WTC11 (cell line): ENCODE measurements around the gene NFATC2. TPM values are rescaled to one million over a fixed set of nuclear protein-coding genes. Genes with fewer than 3 reads are reported as not detected.

Experiments used
- ATAC-seq: fragments of 200-7000 bp; cut with Tn5 transposase; 2 replicates; pipeline ENCODE4 v1.10.0; 2021; ENCODE audit warnings: mild to moderate bottlenecking, moderate library complexity
- CTCF ChIA-PET: fragments of 300-600 bp; sonication (Branson Sonifier 250); formaldehyde crosslinking; loops from one replicate; lab custom pipeline; 2021; ENCODE audit warnings: antibody characterized with exemption; lab: Charles Lee
- POLR2A ChIA-PET: fragments of 350-600 bp; sonication (Branson Sonifier 250); formaldehyde crosslinking; loops from one replicate; lab custom pipeline; 2021; ENCODE audit warnings: antibody characterized with exemption; lab: Charles Lee
- DNase-seq: peaks from one replicate; pipeline ENCODE4 v3.0.0; 2021; ENCODE audit warnings: low spot score
- H3K27ac Mint-ChIP-seq: 2 replicates; pipeline ENCODE4 v1.8.0; 2021; ENCODE audit warnings: mixed read lengths
- H3K27me3 Mint-ChIP-seq: 2 replicates; pipeline ENCODE4 v1.8.0; 2021; ENCODE audit warnings: low read depth, mild to moderate bottlenecking, moderate library complexity, mixed read lengths
- H3K36me3 Mint-ChIP-seq: 2 replicates; pipeline ENCODE4 v1.8.0; 2021; ENCODE audit warnings: mixed read lengths
- H3K4me1 Mint-ChIP-seq: 2 replicates; pipeline ENCODE4 v1.8.0; 2022; ENCODE audit warnings: mixed read lengths
- H3K4me3 Mint-ChIP-seq: 2 replicates; pipeline ENCODE4 v1.8.0; 2021; ENCODE audit warnings: mild to moderate bottlenecking, moderate library complexity, mixed read lengths
- H3K9me3 Mint-ChIP-seq: 2 replicates; pipeline ENCODE4 v1.8.0; 2021; ENCODE audit warnings: mixed read lengths
- ATF6 ChIP-seq: sonication (generic); formaldehyde crosslinking; IDR thresholded peaks from 2 replicates; pipeline ENCODE4 v1.8.1; 2023; ENCODE audit warnings: mild to moderate bottlenecking, missing genetic modification reagents
- CBFB ChIP-seq: sonication (generic); formaldehyde crosslinking; IDR thresholded peaks from 2 replicates; pipeline ENCODE4 v1.8.1; 2022; ENCODE audit warnings: mild to moderate bottlenecking, low read depth, missing genetic modification reagents
- CREB1 ChIP-seq: sonication (generic); formaldehyde crosslinking; IDR thresholded peaks from 2 replicates; pipeline ENCODE4 v1.8.0; 2023; ENCODE audit warnings: mild to moderate bottlenecking, missing genetic modification reagents
- ETV6 ChIP-seq: sonication (generic); formaldehyde crosslinking; IDR thresholded peaks from 2 replicates; pipeline ENCODE4 v1.8.1; 2022; ENCODE audit warnings: mild to moderate bottlenecking, missing genetic modification reagents
- FOXP1 ChIP-seq: sonication (generic); formaldehyde crosslinking; IDR thresholded peaks from 2 replicates; pipeline ENCODE4 v1.8.0; 2022; ENCODE audit warnings: missing genetic modification reagents, mild to moderate bottlenecking, moderate library complexity, borderline replicate concordance
- GTF2I ChIP-seq: fragments of 250-450 bp; sonication (Bioruptor Pico); conservative IDR thresholded peaks from 2 replicates; pipeline ENCODE4 v1.4.0; 2021; ENCODE audit warnings: mild to moderate bottlenecking
- IRF2 ChIP-seq: sonication (generic); formaldehyde crosslinking; IDR thresholded peaks from 2 replicates; pipeline ENCODE4 v1.8.0; 2022; ENCODE audit warnings: low read depth, missing genetic modification reagents, borderline replicate concordance
- KAT7 ChIP-seq: sonication (generic); formaldehyde crosslinking; IDR thresholded peaks from 2 replicates; pipeline ENCODE4 v1.8.1; 2023; ENCODE audit warnings: missing genetic modification reagents, mild to moderate bottlenecking, borderline replicate concordance
- MXD4 ChIP-seq: fragments of 250-450 bp; sonication (Bioruptor Pico); IDR thresholded peaks from 2 replicates; pipeline ENCODE4 v1.8.0; 2021; ENCODE audit warnings: mild to moderate bottlenecking, moderate library complexity, borderline replicate concordance
- MYBL2 ChIP-seq: sonication (generic); formaldehyde crosslinking; IDR thresholded peaks from 2 replicates; pipeline ENCODE4 v1.8.1; 2023; ENCODE audit warnings: mild to moderate bottlenecking, moderate library complexity, missing genetic modification reagents
- NFE2L1 ChIP-seq: sonication (generic); formaldehyde crosslinking; IDR thresholded peaks from 2 replicates; pipeline ENCODE4 v1.8.1; 2023; ENCODE audit warnings: missing genetic modification reagents
- PRRX2 ChIP-seq: fragments of 250-450 bp; sonication (Bioruptor Pico); IDR thresholded peaks from 2 replicates; pipeline ENCODE4 v1.8.0; 2021; ENCODE audit warnings: mild to moderate bottlenecking
- RORB ChIP-seq: fragments of 250-450 bp; sonication (Bioruptor Pico); IDR thresholded peaks from 2 replicates; pipeline ENCODE4 v1.9.0; 2021; ENCODE audit warnings: mild to moderate bottlenecking
- SMAD4 ChIP-seq: sonication (generic); formaldehyde crosslinking; IDR thresholded peaks from 2 replicates; pipeline ENCODE4 v1.8.0; 2022; ENCODE audit warnings: mild to moderate bottlenecking, missing genetic modification reagents
- TEAD1 ChIP-seq: sonication (generic); formaldehyde crosslinking; IDR thresholded peaks from 2 replicates; pipeline ENCODE4 v1.8.0; 2022; ENCODE audit warnings: mild to moderate bottlenecking, missing genetic modification reagents
- ZBTB21 ChIP-seq: sonication (generic); formaldehyde crosslinking; IDR thresholded peaks from 2 replicates; pipeline ENCODE4 v1.8.1; 2023; ENCODE audit warnings: mild to moderate bottlenecking, missing genetic modification reagents, borderline replicate concordance
- ZBTB43 ChIP-seq: sonication (generic); formaldehyde crosslinking; IDR thresholded peaks from 2 replicates; pipeline ENCODE4 v1.8.1; 2023; ENCODE audit warnings: mild to moderate bottlenecking, missing genetic modification reagents
- ZNF138 ChIP-seq: sonication (generic); formaldehyde crosslinking; conservative IDR thresholded peaks from 2 replicates; pipeline ENCODE4 v1.8.1; 2022; ENCODE audit warnings: mild to moderate bottlenecking, moderate library complexity, missing genetic modification reagents
- ZNF232 ChIP-seq: sonication (generic); formaldehyde crosslinking; IDR thresholded peaks from 2 replicates; pipeline ENCODE4 v1.8.0; 2022; ENCODE audit warnings: mild to moderate bottlenecking, missing genetic modification reagents
- ZNF396 ChIP-seq: fragments of 250-450 bp; sonication (Bioruptor Pico); IDR thresholded peaks from 2 replicates; pipeline ENCODE4 v1.8.0; 2021; ENCODE audit warnings: mild to moderate bottlenecking, moderate library complexity, borderline replicate concordance
- ZNF671 ChIP-seq: fragments of 250-450 bp; sonication (Bioruptor Pico); IDR thresholded peaks from 2 replicates; pipeline ENCODE4 v1.8.0; 2021; ENCODE audit warnings: mild to moderate bottlenecking
- total RNA-seq: library from RNA; stranded (reverse); gene quantifications from 3 replicates; pipeline ENCODE4 v1.2.3, GENCODE V29; 2021
- TF ChIP-seq, protein P1 (sequence below): sonication (generic); formaldehyde crosslinking; IDR thresholded peaks from 2 replicates; pipeline ENCODE4 v1.8.0; 2022; ENCODE audit warnings: mild to moderate bottlenecking, missing genetic modification reagents
- TF ChIP-seq, protein P2 (sequence below): fragments of 250-450 bp; sonication (Bioruptor Pico); conservative IDR thresholded peaks from 2 replicates; pipeline ENCODE4 v1.9.0; 2021; ENCODE audit warnings: mild to moderate bottlenecking
- TF ChIP-seq, protein P3 (sequence below): fragments of 250-450 bp; sonication (Bioruptor Pico); IDR thresholded peaks from 2 replicates; pipeline ENCODE4 v1.9.0; 2021; ENCODE audit warnings: moderate library complexity, mild to moderate bottlenecking, inconsistent platforms, borderline replicate concordance
- TF ChIP-seq, protein P4 (sequence below): sonication (generic); formaldehyde crosslinking; IDR thresholded peaks from 2 replicates; pipeline ENCODE4 v1.8.0; 2022; ENCODE audit warnings: mild to moderate bottlenecking, missing genetic modification reagents

The NFATC2 gene
- total RNA-seq, 1 experiment from 2014 or later = 1.7 TPM

DNA sequence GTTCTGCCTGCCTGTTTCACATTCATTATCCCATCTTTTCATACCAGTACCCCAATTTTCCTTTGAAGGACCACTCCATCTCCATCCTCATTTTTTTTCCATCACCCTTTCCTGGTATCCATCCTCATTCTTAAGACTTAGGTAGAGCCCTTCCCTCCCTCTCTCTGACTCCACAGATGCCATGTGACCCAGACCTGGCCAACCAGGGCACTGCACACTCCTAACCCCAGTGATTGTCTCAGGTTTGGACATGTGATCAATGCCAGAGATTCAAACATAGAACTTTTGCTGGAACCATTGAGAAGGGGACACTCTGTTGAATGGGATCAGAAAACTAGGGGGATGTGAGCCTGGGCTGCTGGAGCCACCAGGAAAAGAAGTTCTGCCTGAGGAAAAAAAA is 39.1 kb upstream of the NFATC2 start:
- Mint-ChIP-seq H3K9me3 (peaks cover 6% of the 10 kb centered on the region), H3K4me3 (no peak overlapping the region), H3K36me3 (no peaks in the 10 kb centered on the region), H3K27me3 (peaks cover 6% of the 10 kb centered on the region; the same call in 1 of the 2 replicates), H3K27ac (no peak overlapping the region), H3K4me1 (no peaks in the 10 kb centered on the region)
- ChIA-PET CTCF (no interaction called here), POLR2A (no interaction called here)
- ATAC-seq = no peak
- DNase-seq = no peak
- TF ChIP-seq ZBTB43 (CRISPR knock-in tag) = no peak
- TF ChIP-seq MXD4 = no peak
- TF ChIP-seq RORB = no peak
- TF ChIP-seq TEAD1 (CRISPR knock-in tag) = no peak
- TF ChIP-seq, protein P1, sequence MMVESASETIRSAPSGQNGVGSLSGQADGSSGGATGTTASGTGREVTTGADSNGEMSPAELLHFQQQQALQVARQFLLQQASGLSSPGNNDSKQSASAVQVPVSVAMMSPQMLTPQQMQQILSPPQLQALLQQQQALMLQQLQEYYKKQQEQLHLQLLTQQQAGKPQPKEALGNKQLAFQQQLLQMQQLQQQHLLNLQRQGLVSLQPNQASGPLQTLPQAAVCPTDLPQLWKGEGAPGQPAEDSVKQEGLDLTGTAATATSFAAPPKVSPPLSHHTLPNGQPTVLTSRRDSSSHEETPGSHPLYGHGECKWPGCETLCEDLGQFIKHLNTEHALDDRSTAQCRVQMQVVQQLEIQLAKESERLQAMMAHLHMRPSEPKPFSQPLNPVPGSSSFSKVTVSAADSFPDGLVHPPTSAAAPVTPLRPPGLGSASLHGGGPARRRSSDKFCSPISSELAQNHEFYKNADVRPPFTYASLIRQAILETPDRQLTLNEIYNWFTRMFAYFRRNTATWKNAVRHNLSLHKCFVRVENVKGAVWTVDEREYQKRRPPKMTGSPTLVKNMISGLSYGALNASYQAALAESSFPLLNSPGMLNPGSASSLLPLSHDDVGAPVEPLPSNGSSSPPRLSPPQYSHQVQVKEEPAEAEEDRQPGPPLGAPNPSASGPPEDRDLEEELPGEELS (CRISPR knock-in tag) = no peak
- TF ChIP-seq, protein P2, sequence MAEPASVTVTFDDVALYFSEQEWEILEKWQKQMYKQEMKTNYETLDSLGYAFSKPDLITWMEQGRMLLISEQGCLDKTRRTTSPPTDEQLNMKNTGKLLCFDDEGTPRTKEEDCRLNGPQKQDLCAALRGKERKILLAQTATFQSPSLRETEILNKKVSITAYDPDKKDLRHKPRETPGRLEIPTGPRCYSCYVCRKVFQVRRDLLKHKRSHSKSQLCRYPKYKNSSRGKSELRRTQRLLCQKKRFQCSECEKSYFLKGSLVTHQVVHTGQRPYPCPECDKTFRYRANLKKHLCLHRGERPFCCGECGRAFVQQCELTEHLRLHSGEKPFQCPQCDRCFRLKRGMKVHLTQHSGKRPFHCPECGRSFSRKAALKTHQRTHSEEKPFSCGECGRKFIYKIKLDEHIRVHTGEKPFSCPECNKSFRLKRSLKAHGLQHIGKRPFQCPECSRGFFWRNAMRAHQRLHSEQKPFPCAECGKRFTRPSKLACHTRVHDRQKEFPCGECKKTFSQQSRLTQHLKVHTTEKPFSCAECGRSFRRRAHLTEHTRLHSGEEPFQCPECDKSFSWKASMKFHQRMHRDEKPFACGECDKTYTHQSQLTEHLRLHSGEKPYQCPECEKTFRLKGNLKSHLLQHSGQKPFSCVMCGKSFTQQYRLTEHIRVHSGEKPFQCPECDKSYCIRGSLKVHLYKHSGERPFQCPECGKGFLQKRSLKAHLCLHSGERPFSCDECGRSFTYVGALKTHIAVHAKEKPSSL (CRISPR knock-in tag) = no peak

- ChIA-PET POLR2A (no interaction called here), CTCF (interaction anchor here (1.0 to 1.4 kb wide), 3 partner anchors 16 to 193 kb away, joined by 3 to 4 read pairs (median 3); no protein-coding TSS in a partner anchor)
- no peak overlapping the region for H3K4me3 Mint-ChIP-seq
- no peaks in the 10 kb centered on the region for H3K36me3 Mint-ChIP-seq
- DNase-seq (no peak), ATAC-seq (no peak)
- no peak overlapping the region for H3K27ac Mint-ChIP-seq
- no peaks in the 10 kb centered on the region for H3K4me1 Mint-ChIP-seq
- peaks cover 6% of the 10 kb centered on the region; the same call in 1 of the 2 replicates for H3K27me3 Mint-ChIP-seq
- H3K9me3 Mint-ChIP-seq = peaks cover 13% of the 10 kb centered on the region
- TF ChIP-seq, protein P3, sequence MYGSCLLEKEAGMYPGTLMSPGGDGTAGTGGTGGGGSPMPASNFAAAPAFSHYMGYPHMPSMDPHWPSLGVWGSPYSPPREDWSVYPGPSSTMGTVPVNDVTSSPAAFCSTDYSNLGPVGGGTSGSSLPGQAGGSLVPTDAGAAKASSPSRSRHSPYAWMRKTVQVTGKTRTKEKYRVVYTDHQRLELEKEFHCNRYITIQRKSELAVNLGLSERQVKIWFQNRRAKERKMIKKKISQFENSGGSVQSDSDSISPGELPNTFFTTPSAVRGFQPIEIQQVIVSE (CRISPR knock-in tag) = no peak
- TF ChIP-seq CBFB (CRISPR knock-in tag) = no peak
- TF ChIP-seq ZBTB21 (CRISPR knock-in tag) = no peak
- no peak for TF ChIP-seq ETV6
- TF ChIP-seq CREB1 (CRISPR knock-in tag) = no peak
- no peak for TF ChIP-seq ZNF232
- TF ChIP-seq MYBL2 = no peak
- TF ChIP-seq, protein P4, sequence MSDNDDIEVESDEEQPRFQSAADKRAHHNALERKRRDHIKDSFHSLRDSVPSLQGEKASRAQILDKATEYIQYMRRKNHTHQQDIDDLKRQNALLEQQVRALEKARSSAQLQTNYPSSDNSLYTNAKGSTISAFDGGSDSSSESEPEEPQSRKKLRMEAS = no peak
- TF ChIP-seq ZNF671 (CRISPR knock-in tag) = no peak
- TF ChIP-seq ZNF396 (CRISPR knock-in tag) = no peak
- no peak for TF ChIP-seq KAT7 (CRISPR knock-in tag)
- TF ChIP-seq FOXP1 (CRISPR knock-in tag) = no peak
- TF ChIP-seq GTF2I (CRISPR knock-in tag) = no peak
- TF ChIP-seq ZNF138 (CRISPR knock-in tag) = no peak
- no peak for TF ChIP-seq ATF6 (CRISPR knock-in tag)
- no peak for TF ChIP-seq IRF2 (CRISPR knock-in tag)
- TF ChIP-seq SMAD4 = no peak
- no peak for TF ChIP-seq PRRX2 (CRISPR knock-in tag)
- TF ChIP-seq NFE2L1 = no peak
Observed at GRCh38 chr20:51579137-51579536, 36.6 kb upstream of the NFATC2 start.
